Loucy (cell line): Measurements from ENCODE around the gene MICAL2.

Source experiments
- H2AFZ ChIP-seq: fragments of 200-600 bp; sonication (generic); 2 replicates; pipeline ENCODE4 v1.6.0; 2016; ENCODE audit warnings: antibody characterized with exemption, mild to moderate bottlenecking, low read length, moderate library complexity
- H3F3A ChIP-seq: fragments of 200-600 bp; 2 replicates; pipeline ENCODE4 v1.6.0; 2016; ENCODE audit warnings: antibody characterized with exemption, low read depth, mild to moderate bottlenecking
- H3K27me3 ChIP-seq: fragments of 200-600 bp; sonication (generic); 2 replicates; pipeline ENCODE4 v1.6.1; 2014; ENCODE audit warnings: low read length, mild to moderate bottlenecking; ENCODE audit not compliant: insufficient read depth, poor library complexity, severe bottlenecking
- H3K36me3 ChIP-seq: fragments of 200-600 bp; sonication (generic); 2 replicates; pipeline ENCODE4 v1.6.1; 2016; ENCODE audit warnings: low read length; ENCODE audit not compliant: insufficient read depth
- H3K4me1 ChIP-seq: fragments of 200-600 bp; sonication (generic); 2 replicates; pipeline ENCODE4 v1.5.1; 2014; ENCODE audit warnings: low read length, mild to moderate bottlenecking; ENCODE audit not compliant: insufficient read depth, poor library complexity, severe bottlenecking
- H3K4me2 ChIP-seq: fragments of 200-600 bp; sonication (generic); 2 replicates; pipeline ENCODE4 v1.6.0; 2014; ENCODE audit warnings: antibody characterized with exemption, low read length, low read depth, mild to moderate bottlenecking; ENCODE audit not compliant: poor library complexity, severe bottlenecking
- H3K4me3 ChIP-seq: fragments of 200-600 bp; sonication (generic); 2 replicates; pipeline ENCODE4 v1.5.1; 2014; ENCODE audit warnings: low read length, mild to moderate bottlenecking, mixed read lengths; ENCODE audit not compliant: poor library complexity, severe bottlenecking
- H3K79me2 ChIP-seq: fragments of 200-600 bp; sonication (generic); 2 replicates; pipeline ENCODE4 v1.6.1; 2014; ENCODE audit warnings: low read length; ENCODE audit not compliant: insufficient read depth
- H3K9ac ChIP-seq: fragments of 200-600 bp; sonication (generic); 2 replicates; pipeline ENCODE4 v1.6.0; 2014; ENCODE audit warnings: mild to moderate bottlenecking, low read depth, low read length, moderate library complexity; ENCODE audit not compliant: poor library complexity, severe bottlenecking
- H3K9me2 ChIP-seq: fragments of 200-600 bp; sonication (generic); replicated peaks from 2 replicates; pipeline ENCODE4 v1.6.1; 2016; ENCODE audit warnings: low read depth, low read length, mixed read lengths
- H3K9me3 ChIP-seq: fragments of 200-600 bp; sonication (generic); 2 replicates; pipeline ENCODE4 v1.6.1; 2014; ENCODE audit warnings: mild to moderate bottlenecking, antibody characterized with exemption, low read length, low read depth; ENCODE audit not compliant: insufficient read depth
- H4K20me1 ChIP-seq: fragments of 200-600 bp; sonication (generic); 2 replicates; pipeline ENCODE4 v1.6.0; 2014; ENCODE audit warnings: antibody characterized with exemption, low read length, mild to moderate bottlenecking; ENCODE audit not compliant: insufficient read depth, poor library complexity, severe bottlenecking
- EZH2phosphoT487 ChIP-seq: fragments of 200-600 bp; IDR thresholded peaks from 2 replicates; pipeline ENCODE4 v1.6.1; 2018; ENCODE audit warnings: antibody characterized with exemption, mild to moderate bottlenecking, moderate library complexity, borderline replicate concordance
- TF ChIP-seq, protein P1 (sequence below): fragments of 200-600 bp; sonication (generic); conservative IDR thresholded peaks from 2 replicates; pipeline ENCODE4 v1.5.1; 2014; ENCODE audit warnings: mild to moderate bottlenecking, antibody characterized with exemption, low read length

Gene MICAL2

GRCh38 chr11:12124306-12124705 lies 13.9 kb downstream of the MICAL2 start:
- H3F3A ChIP-seq = no peaks in the 10 kb centered on the region
- H3K9me3 ChIP-seq = no peaks in the 10 kb centered on the region
- peaks cover 50% of the 10 kb centered on the region for H3K4me1 ChIP-seq
- no peak overlapping the region for H3K4me3 ChIP-seq
- H3K27me3 ChIP-seq = no peaks in the 10 kb centered on the region
- H3K4me2 ChIP-seq = peak overlapping the region; percentile 2
- H3K79me2 ChIP-seq = no peaks in the 10 kb centered on the region
- TF ChIP-seq, protein P1, sequence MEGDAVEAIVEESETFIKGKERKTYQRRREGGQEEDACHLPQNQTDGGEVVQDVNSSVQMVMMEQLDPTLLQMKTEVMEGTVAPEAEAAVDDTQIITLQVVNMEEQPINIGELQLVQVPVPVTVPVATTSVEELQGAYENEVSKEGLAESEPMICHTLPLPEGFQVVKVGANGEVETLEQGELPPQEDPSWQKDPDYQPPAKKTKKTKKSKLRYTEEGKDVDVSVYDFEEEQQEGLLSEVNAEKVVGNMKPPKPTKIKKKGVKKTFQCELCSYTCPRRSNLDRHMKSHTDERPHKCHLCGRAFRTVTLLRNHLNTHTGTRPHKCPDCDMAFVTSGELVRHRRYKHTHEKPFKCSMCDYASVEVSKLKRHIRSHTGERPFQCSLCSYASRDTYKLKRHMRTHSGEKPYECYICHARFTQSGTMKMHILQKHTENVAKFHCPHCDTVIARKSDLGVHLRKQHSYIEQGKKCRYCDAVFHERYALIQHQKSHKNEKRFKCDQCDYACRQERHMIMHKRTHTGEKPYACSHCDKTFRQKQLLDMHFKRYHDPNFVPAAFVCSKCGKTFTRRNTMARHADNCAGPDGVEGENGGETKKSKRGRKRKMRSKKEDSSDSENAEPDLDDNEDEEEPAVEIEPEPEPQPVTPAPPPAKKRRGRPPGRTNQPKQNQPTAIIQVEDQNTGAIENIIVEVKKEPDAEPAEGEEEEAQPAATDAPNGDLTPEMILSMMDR = no peak
- TF ChIP-seq EZH2phosphoT487 = no peak
- no peaks in the 10 kb centered on the region for H3K9me2 ChIP-seq
- H3K9ac ChIP-seq = peak overlapping the region; percentile 8
- H4K20me1 ChIP-seq = no peaks in the 10 kb centered on the region
- no peaks in the 10 kb centered on the region for H3K36me3 ChIP-seq
- H2AFZ ChIP-seq = peak overlapping the region; percentile 9; the same call in 1 of the 2 replicates

DNA sequence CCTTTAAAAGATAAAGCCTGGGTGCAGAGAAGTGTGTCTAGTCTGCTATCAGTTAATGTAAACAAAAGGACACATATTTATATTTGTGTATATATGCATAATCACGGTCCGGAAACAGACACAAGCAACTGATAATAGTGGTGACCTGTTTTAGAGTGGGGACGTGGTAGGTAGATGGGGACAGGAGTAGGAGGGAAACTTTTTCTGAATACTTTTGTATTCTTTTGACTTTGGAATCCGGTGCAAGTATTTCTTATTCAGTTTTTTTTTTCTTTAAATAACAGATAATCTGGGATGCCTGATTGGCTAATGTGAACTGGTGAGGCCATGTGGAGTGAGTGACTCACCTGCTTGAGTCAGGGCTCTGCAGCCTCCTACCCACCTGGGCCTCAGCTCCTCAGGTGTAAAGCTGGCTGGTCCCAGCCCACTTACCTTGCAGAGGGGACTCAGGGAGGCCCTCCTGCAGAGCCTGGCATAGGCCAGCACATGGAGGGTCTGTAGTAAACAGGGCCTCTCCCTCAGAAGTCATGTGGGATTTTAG lies 15.3 kb downstream of the MICAL2 start:
- Histone ChIP-seq H3K4me3 (no peak overlapping the region), H4K20me1 (no peaks in the 10 kb centered on the region), H3K9ac (no peak overlapping the region), H3F3A (no peaks in the 10 kb centered on the region), H3K9me2 (no peaks in the 10 kb centered on the region), H3K79me2 (no peaks in the 10 kb centered on the region), H3K27me3 (no peaks in the 10 kb centered on the region), H3K4me2 (no peak overlapping the region), H2AFZ (no peak overlapping the region), H3K9me3 (no peaks in the 10 kb centered on the region), H3K4me1 (peaks cover 39% of the 10 kb centered on the region), H3K36me3 (no peaks in the 10 kb centered on the region)
- TF ChIP-seq, protein P1 = no peak
- no peak for TF ChIP-seq EZH2phosphoT487

GRCh38 chr11:12126344-12127019 lies 16.1 kb downstream of the MICAL2 start:
- TF ChIP-seq, protein P1 = peak; percentile 43
- TF ChIP-seq EZH2phosphoT487 = no peak
- Histone ChIP-seq H2AFZ (no peak overlapping the region), H3K79me2 (no peaks in the 10 kb centered on the region), H3K4me2 (no peak overlapping the region), H3K36me3 (no peaks in the 10 kb centered on the region), H3F3A (no peaks in the 10 kb centered on the region), H3K9me3 (no peaks in the 10 kb centered on the region), H3K4me1 (peaks cover 33% of the 10 kb centered on the region), H3K27me3 (no peaks in the 10 kb centered on the region), H4K20me1 (no peaks in the 10 kb centered on the region), H3K9me2 (no peaks in the 10 kb centered on the region), H3K4me3 (no peak overlapping the region), H3K9ac (no peak overlapping the region)
